ENCODE measurements around the gene SCAPER.

DNA sequence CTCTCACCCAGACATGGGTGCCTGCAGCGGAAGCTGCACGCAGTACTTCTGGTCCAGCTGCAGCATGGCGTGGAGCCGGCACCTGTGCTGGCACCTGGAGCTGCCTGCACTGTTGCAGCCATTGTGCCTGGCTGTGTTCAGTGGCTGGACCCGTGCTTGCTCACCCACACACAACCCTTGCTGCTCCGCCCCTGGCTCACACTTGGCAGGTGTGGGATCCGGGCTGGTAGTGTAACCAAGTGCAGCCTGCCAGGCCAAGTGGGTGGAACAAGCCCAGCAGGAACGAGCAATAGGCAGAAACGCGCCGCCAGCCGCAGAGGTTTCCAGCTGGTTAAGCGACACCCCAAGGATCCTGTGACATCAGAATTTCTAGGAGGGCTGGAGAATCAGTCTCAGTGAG lies 11.2 kb upstream of the SCAPER start:
- TF ChIP-seq, protein P1, sequence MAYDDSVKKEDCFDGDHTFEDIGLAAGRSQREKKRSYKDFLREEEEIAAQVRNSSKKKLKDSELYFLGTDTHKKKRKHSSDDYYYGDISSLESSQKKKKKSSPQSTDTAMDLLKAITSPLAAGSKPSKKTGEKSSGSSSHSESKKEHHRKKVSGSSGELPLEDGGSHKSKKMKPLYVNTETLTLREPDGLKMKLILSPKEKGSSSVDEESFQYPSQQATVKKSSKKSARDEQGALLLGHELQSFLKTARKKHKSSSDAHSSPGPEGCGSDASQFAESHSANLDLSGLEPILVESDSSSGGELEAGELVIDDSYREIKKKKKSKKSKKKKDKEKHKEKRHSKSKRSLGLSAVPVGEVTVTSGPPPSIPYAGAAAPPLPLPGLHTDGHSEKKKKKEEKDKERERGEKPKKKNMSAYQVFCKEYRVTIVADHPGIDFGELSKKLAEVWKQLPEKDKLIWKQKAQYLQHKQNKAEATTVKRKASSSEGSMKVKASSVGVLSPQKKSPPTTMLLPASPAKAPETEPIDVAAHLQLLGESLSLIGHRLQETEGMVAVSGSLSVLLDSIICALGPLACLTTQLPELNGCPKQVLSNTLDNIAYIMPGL (CRISPR knock-in tag; IDR thresholded peaks at IDR 0.05) = no peak
- TF ChIP-seq, protein P2, sequence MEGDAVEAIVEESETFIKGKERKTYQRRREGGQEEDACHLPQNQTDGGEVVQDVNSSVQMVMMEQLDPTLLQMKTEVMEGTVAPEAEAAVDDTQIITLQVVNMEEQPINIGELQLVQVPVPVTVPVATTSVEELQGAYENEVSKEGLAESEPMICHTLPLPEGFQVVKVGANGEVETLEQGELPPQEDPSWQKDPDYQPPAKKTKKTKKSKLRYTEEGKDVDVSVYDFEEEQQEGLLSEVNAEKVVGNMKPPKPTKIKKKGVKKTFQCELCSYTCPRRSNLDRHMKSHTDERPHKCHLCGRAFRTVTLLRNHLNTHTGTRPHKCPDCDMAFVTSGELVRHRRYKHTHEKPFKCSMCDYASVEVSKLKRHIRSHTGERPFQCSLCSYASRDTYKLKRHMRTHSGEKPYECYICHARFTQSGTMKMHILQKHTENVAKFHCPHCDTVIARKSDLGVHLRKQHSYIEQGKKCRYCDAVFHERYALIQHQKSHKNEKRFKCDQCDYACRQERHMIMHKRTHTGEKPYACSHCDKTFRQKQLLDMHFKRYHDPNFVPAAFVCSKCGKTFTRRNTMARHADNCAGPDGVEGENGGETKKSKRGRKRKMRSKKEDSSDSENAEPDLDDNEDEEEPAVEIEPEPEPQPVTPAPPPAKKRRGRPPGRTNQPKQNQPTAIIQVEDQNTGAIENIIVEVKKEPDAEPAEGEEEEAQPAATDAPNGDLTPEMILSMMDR (IDR thresholded peaks at IDR 0.05) = no peak
- TF ChIP-seq NR2C2 (CRISPR knock-in tag; IDR thresholded peaks at IDR 0.05) (no peak), CREB1 (CRISPR knock-in tag; IDR thresholded peaks at IDR 0.05) (no peak), SP1 (CRISPR knock-in tag; conservative IDR thresholded peaks at IDR 0.05) (no peak), TP53 (CRISPR knock-in tag; IDR thresholded peaks at IDR 0.05) (no peak), NR3C1 (CRISPR knock-in tag; conservative IDR thresholded peaks at IDR 0.05; ENCODE audit: low read depth) (no peak)
- TF ChIP-seq, protein P3, sequence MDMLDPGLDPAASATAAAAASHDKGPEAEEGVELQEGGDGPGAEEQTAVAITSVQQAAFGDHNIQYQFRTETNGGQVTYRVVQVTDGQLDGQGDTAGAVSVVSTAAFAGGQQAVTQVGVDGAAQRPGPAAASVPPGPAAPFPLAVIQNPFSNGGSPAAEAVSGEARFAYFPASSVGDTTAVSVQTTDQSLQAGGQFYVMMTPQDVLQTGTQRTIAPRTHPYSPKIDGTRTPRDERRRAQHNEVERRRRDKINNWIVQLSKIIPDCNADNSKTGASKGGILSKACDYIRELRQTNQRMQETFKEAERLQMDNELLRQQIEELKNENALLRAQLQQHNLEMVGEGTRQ (CRISPR knock-in tag; IDR thresholded peaks at IDR 0.05) = no peak
- TF ChIP-seq, protein P4, sequence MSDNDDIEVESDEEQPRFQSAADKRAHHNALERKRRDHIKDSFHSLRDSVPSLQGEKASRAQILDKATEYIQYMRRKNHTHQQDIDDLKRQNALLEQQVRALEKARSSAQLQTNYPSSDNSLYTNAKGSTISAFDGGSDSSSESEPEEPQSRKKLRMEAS (CRISPR knock-in tag; IDR thresholded peaks at IDR 0.05) = no peak
- TF ChIP-seq, protein P5, sequence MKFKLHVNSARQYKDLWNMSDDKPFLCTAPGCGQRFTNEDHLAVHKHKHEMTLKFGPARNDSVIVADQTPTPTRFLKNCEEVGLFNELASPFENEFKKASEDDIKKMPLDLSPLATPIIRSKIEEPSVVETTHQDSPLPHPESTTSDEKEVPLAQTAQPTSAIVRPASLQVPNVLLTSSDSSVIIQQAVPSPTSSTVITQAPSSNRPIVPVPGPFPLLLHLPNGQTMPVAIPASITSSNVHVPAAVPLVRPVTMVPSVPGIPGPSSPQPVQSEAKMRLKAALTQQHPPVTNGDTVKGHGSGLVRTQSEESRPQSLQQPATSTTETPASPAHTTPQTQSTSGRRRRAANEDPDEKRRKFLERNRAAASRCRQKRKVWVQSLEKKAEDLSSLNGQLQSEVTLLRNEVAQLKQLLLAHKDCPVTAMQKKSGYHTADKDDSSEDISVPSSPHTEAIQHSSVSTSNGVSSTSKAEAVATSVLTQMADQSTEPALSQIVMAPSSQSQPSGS (CRISPR knock-in tag; IDR thresholded peaks at IDR 0.05; ENCODE audit: borderline replicate concordance, low read depth) = no peak

Measured in WTC11 (cell line).